Dedifferentiated amniotic fluid mesenchymal stem cell (primary cell): ENCODE results near the gene PLXNC1.
A peak's percentile ranks its signal among the peaks of the same experiment; 100 is the strongest.

Experiments
- DNase-seq: peaks from one replicate; pipeline ENCODE4 v3.0.0-alpha.2; 2016; ENCODE audit errors: extremely low spot score

PLXNC1 gene

DNA sequence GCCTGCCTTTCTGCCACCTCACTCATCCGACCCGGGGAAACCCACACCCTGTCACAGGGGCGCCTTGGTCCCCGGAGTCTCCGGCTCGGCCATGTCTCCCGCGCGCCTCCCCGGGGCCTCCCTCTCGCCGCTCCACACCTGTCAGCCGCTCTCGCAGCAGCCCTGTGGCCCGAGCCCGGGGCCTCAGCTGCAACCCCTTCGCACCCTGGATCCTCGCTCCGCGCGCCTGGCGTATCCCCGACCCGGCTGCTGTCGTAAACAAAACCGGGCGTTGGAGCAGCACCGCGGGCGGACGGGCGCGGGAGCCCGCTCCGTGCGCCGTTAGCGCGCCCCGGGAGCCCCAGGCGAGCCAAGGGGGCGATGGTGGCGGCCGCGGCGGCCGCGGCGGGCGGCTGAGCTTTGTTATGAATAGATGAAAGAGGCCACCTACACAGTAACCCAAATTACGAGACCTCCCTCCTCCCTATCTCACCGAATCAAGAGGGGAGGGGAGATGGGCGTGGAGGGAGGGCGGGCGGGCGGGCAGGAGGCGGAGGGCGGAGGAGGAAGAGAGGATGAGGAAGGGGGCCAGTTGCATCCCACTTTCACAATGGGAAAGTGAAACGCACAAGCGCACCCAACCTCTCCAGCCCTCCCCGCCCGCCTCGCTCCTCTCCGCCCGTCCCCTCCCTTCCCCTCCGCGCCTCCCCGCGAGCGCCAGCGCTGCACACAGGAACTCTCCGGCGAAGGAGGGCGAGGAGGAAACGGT lies at the start of gene PLXNC1:
Gene PLXNC1, plus strand, starts transcription at position 587 of the 748 bp plus-strand sequence. CDS start 395 bp downstream, outside the sequence.
- no peak for DNase-seq

DNA sequence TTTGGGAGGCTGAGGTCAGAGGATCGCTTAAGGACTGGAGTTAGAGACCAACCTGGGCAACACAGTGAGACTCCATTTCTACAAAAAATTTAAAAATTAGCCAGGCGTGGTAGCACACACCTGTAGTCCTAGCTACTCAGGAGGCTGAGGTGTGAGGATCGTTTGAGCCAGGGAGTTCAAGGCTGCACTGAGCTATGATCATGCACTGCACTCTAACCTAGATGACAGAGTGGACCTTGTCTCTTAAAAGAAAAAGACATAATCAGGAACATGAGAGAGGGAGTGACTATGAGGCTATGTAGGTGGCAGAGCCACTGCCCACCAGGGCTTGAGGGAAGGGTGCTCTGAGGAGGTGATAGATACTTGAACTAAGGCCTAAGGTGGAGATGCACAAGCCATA lies 49.2 kb upstream of the PLXNC1 start:
- no peak for DNase-seq

DNA sequence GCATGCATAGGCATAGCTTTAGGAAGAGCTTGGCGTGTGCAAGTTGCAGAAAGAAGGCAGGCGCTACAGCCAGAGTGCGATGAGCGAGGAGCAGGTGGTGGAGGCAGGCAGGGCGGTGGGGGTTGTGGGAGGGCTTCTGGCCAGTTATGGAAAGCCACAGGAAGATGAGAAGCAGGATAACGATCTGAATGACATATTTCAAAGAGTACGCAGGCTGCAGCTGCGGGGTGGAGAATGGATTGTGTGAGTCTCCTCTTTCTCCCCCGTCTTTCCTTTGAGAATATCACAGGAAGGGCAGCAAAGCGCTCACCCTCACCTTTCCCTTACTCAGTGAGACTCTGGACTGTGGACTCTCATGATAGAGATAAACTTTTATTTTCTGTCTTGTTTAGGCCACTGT lies 48.7 kb upstream of the PLXNC1 start:
- DNase-seq, result no peak

DNA sequence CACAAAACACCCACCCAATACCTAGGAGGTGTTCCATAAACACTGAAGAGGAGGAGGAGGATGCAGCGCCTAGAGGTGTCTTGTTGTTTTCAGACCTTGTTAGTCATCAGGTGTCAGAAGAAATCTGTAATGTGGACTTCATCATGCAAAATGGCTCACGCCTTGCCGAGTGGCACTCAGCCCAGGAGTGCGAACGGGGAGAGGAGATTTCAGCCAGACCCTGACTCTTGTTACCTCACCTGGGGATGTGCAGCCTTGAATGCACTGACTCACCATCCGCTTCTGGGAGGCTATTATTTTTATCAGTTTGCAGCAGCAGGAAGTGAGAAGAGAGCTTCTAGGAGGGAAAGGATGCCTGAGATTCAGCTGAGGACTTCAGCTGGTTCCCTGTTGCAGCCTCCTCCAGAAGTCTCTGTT lies 48.2 kb upstream of the PLXNC1 start:
- no peak for DNase-seq

DNA sequence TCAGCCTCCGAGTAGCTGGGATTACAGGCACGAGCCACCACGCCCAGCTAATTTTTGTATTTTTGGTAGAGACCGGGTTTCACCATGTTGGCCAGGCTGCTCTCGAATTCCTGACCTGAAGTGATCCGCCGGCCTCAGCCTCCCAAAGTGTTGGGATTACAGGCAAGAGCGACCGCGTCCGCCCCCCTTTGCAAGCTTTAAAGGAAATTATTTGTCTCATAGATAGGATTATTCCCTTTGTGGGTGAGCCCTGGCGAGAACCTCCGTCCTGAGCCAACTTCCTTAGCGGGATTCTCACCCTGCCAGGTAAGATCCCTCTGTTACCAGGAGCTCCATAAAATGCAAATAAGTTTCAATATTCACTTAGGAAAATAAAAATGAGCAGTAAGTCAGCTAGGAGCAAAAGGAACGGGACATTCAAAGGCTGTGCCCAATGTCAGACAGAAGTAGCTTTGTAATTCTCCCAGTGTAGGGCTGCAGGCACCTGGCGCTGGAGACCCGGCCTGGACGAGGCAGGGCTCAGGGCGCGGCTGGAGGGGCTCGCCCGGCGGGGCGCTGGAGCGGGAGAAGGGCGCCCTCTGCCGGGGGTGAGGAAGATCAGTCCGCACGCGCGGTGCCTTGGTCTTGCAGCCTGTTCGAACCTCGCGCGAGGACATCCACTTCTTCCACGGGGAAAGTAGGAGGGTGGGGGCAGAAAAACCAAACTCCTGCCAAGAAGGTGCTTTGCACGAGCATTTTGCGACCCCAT lies 47.2 kb upstream of the PLXNC1 start:
- DNase-seq, result peak; percentile 57

DNA sequence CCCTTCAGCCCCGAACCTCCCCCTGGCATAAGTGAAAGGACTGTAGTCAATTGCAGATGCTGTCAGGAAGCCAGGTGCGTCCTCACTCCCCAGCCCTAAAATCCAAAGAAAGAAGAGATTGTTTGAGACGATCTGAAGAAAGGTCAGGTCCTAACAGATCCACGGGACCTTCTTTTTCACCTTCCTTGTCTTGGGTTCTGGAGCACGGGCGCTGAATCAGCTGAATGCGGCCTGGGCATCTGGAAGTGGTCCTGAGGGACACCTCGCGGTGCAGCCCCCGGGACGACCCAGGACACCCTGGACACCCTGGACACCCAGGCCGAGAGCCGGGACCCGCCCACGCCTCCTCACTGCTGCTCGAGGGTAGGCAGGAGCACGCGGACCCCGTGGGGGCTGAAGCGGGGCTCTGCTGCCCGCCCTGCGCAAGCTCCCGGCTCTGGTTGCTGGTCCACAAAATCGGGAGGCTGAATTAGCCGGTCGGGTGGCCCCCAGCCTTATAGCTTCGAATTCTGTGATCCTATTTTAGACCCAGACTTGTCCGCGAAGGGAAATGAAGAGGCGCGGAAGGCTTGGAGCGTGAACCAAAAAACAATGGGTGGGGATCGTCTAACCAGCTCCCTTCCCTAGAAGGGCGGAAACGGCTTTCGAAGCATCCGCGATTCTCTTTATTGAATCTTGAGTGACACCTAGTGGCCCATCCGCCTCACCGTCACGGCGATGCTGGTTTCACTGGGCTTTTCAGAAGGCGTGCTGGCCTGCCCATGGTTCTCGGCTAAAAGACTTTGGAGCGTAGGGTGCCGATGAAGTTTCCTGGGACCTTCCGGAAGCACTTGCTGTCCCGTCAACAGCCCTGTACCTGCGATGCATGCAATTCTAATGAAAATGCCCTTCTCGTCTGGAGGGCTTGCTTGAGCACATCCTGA lies 46.4 kb upstream of the PLXNC1 start:
- peak; percentile 87 for DNase-seq

DNA sequence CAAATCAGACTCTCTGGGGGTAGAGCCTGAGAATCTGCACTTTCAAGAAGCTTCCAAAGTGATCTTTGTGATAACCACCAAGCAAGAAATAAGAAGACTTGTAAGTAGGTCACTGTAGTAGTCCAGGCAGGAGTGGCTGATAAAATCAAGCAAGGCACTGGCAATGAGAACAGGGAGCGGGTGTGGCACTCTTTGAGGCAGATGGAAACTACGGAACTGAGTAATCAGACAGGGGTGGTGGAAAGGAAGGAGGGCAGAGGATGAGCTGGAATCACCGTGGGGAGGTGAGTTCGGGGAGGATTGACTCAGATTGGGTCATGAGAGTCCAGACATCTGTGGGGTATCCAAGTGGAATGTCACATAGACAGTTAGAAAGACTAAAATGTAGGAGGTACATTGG lies 44.4 kb upstream of the PLXNC1 start:
- no peak for DNase-seq

DNA sequence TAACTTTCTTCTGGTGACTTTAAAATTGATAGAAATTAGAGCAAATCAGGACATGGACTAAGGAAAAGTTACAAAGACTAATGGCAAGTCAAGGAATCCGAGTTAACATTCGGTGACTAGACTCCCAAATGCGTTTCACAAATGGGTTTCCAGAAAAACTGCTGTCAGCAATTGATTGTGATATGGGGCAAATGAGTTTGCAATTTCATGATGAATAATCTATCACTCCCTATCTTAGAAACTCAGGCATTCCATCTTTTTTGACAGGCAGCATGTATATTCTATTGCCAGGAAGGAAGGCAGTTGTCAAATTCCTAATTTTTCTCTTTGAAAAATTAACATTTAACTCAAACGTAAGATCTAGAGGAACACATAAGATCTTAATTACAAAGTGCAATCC lies 40.5 kb upstream of the PLXNC1 start:
- DNase-seq, result no peak

DNA sequence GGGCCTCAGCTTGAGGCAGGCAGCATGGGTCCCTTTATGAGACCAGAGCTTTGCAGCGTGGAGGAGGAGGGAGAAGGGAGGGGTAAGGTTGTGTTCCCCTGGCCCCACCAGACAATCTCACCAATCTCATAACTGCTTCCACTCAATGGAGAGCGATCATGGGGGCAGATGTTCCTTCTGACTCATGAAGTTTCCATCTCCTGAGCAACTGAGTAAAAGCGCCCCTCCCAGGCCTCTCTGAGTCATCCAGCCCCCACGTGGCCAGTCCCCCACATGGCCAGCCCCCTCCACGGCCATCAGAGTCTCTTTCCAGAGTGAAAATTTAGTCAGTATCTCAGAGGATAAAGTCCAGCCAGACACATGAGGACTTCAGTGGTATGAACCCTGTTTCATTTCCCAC lies 39.2 kb upstream of the PLXNC1 start:
- peak; percentile 22 for DNase-seq

DNA sequence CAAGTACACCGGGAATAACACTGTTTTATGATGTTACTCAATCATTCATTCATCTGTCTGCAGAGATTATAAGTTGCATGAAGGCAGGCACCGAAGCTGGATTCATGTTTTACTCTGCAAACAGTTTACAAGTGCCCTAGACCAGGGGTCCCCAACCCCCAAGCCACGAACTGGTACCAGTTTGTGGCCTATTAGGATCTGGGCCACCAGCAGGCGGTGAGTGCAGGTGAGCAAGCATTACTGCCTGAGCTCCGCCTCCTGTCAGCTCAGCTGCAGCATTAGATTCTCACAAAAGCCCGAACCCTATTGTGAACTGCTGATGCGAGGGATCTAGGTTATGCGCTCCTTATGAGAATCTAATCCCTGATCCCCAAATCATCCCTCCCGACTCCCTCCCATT lies 38.1 kb upstream of the PLXNC1 start:
- no peak for DNase-seq

DNA sequence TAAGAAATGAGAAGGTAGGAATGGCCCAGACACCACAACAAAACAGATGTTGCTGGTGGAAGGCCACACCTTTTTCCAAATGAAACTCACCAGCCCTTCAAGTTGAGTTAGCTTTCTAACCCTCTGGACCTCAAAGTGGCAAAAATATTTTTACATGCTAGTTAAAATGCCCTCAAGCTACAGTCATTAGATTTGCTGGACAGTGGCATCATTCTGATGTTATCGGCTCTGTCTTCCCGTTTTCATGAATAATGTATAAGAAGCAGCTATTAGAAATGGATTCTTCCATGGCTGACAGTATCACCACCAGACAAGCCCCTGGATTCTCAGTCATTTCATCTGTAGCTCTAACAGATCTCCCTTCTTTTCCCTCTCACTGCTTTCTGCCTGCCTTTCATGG lies 37.1 kb upstream of the PLXNC1 start:
- no peak for DNase-seq

DNA sequence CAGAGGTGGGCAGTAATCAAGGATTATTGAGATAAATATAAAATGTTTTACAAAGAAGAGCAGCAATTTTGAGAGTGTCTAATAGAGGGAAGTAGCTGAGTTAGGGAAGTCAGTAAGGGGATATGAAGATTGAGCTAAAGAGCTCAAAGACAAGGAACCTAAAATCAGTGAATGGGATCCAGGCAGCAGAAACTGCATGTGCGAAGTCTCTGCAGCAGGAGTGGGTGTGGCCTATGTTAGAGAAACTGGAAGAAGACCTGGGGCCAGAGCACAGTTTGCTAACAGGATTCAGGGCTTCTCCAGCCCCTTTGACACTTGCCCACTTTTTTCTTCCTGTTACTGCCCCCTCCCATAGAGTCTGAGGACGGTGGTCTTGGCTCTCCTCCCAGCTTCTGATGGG lies 36.3 kb upstream of the PLXNC1 start:
- DNase-seq, result no peak

DNA sequence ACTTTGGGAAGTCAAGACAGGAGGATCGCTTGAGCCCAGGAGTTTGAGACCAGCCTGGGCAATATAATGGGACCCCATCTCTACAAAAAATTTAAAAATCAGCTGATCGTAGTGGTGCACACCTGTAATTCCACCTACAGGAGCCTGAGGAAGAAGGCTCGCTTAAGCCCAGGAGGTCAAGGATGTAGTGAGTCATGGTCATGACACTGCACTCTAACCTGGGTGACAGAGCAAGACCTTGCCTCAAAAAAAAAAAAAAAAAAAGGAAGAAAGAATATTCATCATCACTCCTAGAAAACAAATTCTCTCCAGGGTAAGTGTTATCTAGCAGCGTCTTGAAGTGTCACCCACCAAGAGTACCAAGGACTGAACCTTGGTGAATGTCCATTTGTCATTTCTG lies 34.2 kb upstream of the PLXNC1 start:
- no peak for DNase-seq

DNA sequence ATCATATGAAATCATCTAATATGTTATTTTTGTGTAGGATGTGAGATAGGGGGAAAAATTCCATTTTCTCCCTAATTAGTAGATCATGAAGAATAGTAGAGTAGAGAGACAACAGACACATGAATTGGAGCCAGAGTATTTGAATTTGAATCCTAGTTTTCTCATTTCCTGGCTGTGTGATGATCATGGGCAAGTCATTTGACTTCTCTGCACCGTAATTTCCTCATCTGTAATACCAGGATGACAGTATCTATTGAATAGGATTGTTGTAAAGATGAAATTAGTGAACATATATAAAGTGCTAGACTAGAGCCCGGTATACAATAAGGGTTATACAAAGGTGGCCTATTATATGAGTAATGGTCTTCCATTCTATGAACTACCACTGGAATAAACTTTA lies 32.2 kb upstream of the PLXNC1 start:
- no peak for DNase-seq

DNA sequence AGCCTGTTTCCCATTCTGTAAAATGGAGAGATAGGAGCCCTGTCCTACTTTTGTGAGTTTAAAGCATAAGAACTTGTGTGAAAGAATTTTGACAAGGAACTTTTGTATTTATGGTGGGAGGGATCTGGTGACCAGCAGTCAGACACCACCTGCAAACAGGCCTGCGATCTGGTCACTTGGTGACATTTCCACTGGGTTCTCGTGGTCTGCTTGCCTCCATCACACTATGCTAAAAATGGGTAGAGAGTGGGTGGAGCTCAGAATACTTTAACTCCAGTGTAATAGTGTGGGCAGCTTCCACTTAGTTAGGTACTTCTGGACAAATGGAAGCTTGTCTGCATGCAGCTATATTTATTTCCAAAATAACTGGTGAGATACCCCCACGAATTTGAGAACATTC lies 26.5 kb upstream of the PLXNC1 start:
- DNase-seq, result no peak

DNA sequence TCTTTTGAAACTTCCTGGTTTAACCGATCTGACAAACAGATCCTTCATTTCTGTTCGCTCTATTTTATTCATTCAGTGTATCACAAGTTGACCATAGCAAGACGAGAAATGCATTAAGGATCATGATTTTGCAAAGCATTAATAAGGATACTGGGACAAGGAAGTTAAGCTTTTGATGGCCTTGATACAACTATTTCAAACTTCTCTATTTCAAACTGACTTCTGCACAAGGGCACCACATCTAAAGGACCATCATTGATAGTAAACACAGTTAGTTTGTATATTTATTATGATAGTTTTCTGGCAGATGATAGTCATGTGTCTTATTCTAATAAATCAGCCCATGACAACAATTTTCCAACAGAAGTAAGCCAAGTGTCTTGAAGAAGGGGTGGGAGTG lies 25.8 kb upstream of the PLXNC1 start:
- no peak for DNase-seq

DNA sequence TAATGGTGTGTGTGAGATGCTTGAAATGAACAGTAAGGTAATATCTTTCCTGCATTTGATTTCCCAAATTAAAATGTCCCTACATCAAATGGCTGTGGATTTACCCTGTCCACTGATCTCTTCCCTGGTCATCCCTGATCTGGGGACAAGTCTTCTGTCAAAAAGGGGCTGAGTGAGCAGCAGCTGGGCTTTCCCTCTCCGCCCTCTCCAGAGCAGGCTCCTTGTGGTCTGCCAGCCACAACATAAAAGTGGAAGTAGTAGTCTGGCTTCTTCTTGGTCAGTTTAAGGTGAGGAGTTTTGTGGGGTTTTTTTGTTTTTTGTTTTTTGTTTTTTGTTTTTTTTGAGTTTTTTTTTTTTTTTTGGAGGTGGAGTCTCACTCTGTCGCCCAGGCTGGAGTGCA lies 25.2 kb upstream of the PLXNC1 start:
- no peak for DNase-seq

DNA sequence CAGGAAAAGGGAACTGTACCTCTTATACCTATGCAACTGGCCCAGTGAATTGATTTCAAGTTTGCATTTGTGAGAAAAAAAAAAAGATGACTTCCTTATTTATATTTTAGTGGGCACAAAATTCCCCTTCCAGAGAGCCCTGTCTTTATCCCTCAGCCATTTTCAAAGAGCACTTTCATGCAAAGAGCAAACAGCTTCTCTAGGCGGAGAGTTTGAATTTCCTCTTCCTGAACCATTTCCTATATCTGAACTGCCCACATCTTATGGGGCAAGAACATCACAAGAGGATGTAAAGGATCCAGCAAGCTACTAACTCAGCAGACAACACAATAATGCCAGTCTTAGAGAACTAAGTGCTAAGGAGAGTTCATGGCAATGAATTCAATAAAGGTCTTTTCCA lies 22.3 kb upstream of the PLXNC1 start:
- DNase-seq, result no peak

DNA sequence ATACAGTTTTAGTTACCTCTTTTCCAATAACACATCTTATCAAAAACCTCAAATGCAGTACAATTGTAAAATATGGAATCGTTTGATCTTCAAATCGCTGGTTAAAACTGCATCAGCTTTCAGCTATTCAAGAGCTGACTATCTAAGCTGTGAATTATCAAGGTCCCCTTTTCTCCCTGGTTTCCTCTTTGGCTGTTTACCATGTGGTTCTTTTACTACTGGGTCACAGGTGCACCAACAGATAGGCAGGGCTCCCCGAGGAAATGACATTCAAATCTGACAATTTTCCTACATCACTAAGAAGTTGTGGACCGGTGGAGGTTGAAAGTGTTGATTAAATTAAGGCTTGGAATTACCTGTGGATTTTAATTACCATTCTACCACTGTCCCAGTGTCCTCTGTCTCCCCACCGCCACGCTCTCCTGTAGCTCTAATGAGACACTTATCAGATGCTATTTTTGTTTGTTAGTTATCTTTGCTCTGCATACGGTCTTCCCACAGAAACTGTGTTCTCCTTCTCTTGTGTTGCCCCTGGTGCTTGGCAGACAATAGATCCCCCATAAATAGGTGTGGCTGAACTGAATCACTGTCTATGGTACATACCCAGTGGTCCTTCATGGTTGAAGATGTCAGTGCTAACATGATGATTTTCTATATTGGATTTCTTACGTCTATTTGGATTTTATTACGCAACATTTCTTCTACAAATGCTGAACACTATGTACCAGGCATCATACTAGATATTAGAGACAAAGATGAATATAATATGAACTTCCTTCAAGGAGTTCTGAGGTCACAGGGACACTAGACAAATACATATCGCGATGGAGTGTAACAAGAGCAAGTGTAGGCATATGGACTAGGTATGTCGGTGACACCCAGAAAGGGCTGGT lies 20.9 kb upstream of the PLXNC1 start:
- no peak for DNase-seq

DNA sequence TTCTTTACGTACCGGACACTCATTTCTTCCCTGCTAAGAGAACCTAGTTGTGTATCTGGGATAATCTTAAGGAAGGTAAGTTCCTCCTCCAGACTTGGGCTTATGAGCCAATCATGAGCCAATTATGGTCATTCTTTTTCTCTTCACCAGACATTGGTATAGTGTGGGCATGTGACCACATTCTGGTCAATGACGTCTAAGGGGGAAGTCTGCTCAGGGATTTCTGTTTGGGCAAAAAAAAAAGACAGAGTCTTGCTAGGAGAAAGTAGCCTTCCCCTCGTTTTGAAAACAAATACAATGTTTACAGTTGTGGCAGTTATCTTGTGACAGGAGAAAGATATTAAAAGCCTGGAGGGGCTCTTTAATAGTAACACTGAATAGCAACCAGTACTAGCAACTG lies 20.1 kb upstream of the PLXNC1 start:
- no peak for DNase-seq
